Neural crest cell (in vitro differentiated cells): Measurements from ENCODE around the gene HTR7. TPM values are rescaled to one million over a fixed set of nuclear protein-coding genes. Genes with fewer than 3 reads are reported as not detected.

Source experiments
- DNase-seq: peaks from one replicate; pipeline ENCODE4 v3.0.0; 2021; ENCODE audit warnings: low read depth, mixed read lengths, low spot score
- H3K27ac Mint-ChIP-seq: one replicate; pipeline ENCODE4 v1.8.0; 2021; ENCODE audit warnings: mild to moderate bottlenecking, mixed read lengths; ENCODE audit not compliant: unreplicated experiment
- H3K27me3 Mint-ChIP-seq: 2 replicates; pipeline ENCODE4 v1.8.0; 2021; ENCODE audit warnings: low read depth, mild to moderate bottlenecking, mixed read lengths
- H3K36me3 Mint-ChIP-seq: 2 replicates; pipeline ENCODE4 v1.8.0; 2021; ENCODE audit warnings: low read depth, mild to moderate bottlenecking, mixed read lengths
- H3K4me1 Mint-ChIP-seq: 2 replicates; pipeline ENCODE4 v1.8.0; 2021; ENCODE audit warnings: mixed read lengths
- H3K4me3 Mint-ChIP-seq: one replicate; pipeline ENCODE4 v1.8.0; 2021; ENCODE audit warnings: mild to moderate bottlenecking, mixed read lengths
- H3K9me3 Mint-ChIP-seq: 2 replicates; pipeline ENCODE4 v1.8.0; 2021; ENCODE audit warnings: mixed read lengths
- CTCF ChIP-seq: fragments of 200-600 bp; sonication (generic); conservative IDR thresholded peaks from 2 replicates; pipeline ENCODE4 v1.5.0; 2021; ENCODE audit warnings: antibody characterized with exemption, mild to moderate bottlenecking
- total RNA-seq: library from RNA; stranded (reverse); gene quantifications from 2 replicates; pipeline ENCODE4 v1.2.1, GENCODE V29; 2021

Gene HTR7
- total RNA-seq, 1 donor from 2014 or later = 0.09 TPM

- Mint-ChIP-seq H3K27me3 (peaks cover 22% of the 10 kb centered on the region), H3K36me3 (no peaks in the 10 kb centered on the region), H3K4me1 (no peaks in the 10 kb centered on the region), H3K4me3 (no peak overlapping the region), H3K27ac (no peak overlapping the region), H3K9me3 (peaks cover 3% of the 10 kb centered on the region)
- no peak for TF ChIP-seq CTCF
- no peak for DNase-seq
Measured at GRCh38 chr10:90801608-90802007, 56.2 kb downstream of the HTR7 start.

- peaks cover 17% of the 10 kb centered on the region for H3K27me3 Mint-ChIP-seq
- H3K4me3 Mint-ChIP-seq = no peak overlapping the region
- no peak for TF ChIP-seq CTCF
- no peaks in the 10 kb centered on the region for H3K4me1 Mint-ChIP-seq
- H3K9me3 Mint-ChIP-seq = peaks cover 5% of the 10 kb centered on the region
- H3K27ac Mint-ChIP-seq = no peak overlapping the region
- H3K36me3 Mint-ChIP-seq = no peaks in the 10 kb centered on the region
- no peak for DNase-seq
Measured at GRCh38 chr10:90800232-90800796, 57.5 kb downstream of the HTR7 start.

- no peak for TF ChIP-seq CTCF
- no peak for DNase-seq
- H3K9me3 Mint-ChIP-seq = peaks cover 5% of the 10 kb centered on the region
- H3K27me3 Mint-ChIP-seq = peaks cover 9% of the 10 kb centered on the region
- no peak overlapping the region for H3K4me3 Mint-ChIP-seq
- H3K4me1 Mint-ChIP-seq = no peaks in the 10 kb centered on the region
- no peaks in the 10 kb centered on the region for H3K36me3 Mint-ChIP-seq
- no peak overlapping the region for H3K27ac Mint-ChIP-seq
Measured at GRCh38 chr10:90799172-90799571, 58.7 kb downstream of the HTR7 start.

- no peak overlapping the region for H3K4me3 Mint-ChIP-seq
- H3K9me3 Mint-ChIP-seq = peaks cover 5% of the 10 kb centered on the region
- H3K27me3 Mint-ChIP-seq = peaks cover 11% of the 10 kb centered on the region
- no peaks in the 10 kb centered on the region for H3K4me1 Mint-ChIP-seq
- TF ChIP-seq CTCF = no peak
- DNase-seq = no peak
- no peak overlapping the region for H3K27ac Mint-ChIP-seq
- H3K36me3 Mint-ChIP-seq = no peaks in the 10 kb centered on the region
Measured at GRCh38 chr10:90798482-90798881, 59.4 kb downstream of the HTR7 start.

GRCh38 chr10:90790422-90790821, 67.4 kb downstream of the HTR7 start:
- no peak overlapping the region for H3K27ac Mint-ChIP-seq
- no peaks in the 10 kb centered on the region for H3K36me3 Mint-ChIP-seq
- TF ChIP-seq CTCF = no peak

More at GRCh38 chr10:90790422-90790821, 67.4 kb downstream of the HTR7 start:
- DNase-seq = no peak
- Mint-ChIP-seq H3K4me3 (no peak overlapping the region), H3K4me1 (no peaks in the 10 kb centered on the region), H3K27me3 (peaks cover 23% of the 10 kb centered on the region), H3K9me3 (no peaks in the 10 kb centered on the region)
